WTC11 (cell line): ENCODE results near the gene OR56A3.

ENCODE experiments used
- CTCF ChIP-seq: fragments of 200-600 bp; IDR thresholded peaks from 2 replicates; pipeline ENCODE4 v1.8.0; 2022; ENCODE audit warnings: antibody characterized with exemption
- FOXP1 ChIP-seq: sonication (generic); formaldehyde crosslinking; IDR thresholded peaks from 2 replicates; pipeline ENCODE4 v1.8.0; 2022; ENCODE audit warnings: missing genetic modification reagents, mild to moderate bottlenecking, moderate library complexity, borderline replicate concordance
- GRHL2 ChIP-seq: fragments of 250-450 bp; sonication (Bioruptor Pico); IDR thresholded peaks from 2 replicates; pipeline ENCODE4 v1.8.0; 2022; ENCODE audit warnings: mild to moderate bottlenecking, moderate library complexity; ENCODE audit not compliant: insufficient replicate concordance, severe bottlenecking
- IRF2 ChIP-seq: sonication (generic); formaldehyde crosslinking; IDR thresholded peaks from 2 replicates; pipeline ENCODE4 v1.8.0; 2022; ENCODE audit warnings: low read depth, missing genetic modification reagents, borderline replicate concordance
- KAT7 ChIP-seq: sonication (generic); formaldehyde crosslinking; IDR thresholded peaks from 2 replicates; pipeline ENCODE4 v1.8.1; 2023; ENCODE audit warnings: missing genetic modification reagents, mild to moderate bottlenecking, borderline replicate concordance
- MAX ChIP-seq: sonication (generic); formaldehyde crosslinking; IDR thresholded peaks from 2 replicates; pipeline ENCODE4 v1.8.0; 2022; ENCODE audit warnings: mild to moderate bottlenecking, missing genetic modification reagents
- NFE2L1 ChIP-seq: sonication (generic); formaldehyde crosslinking; IDR thresholded peaks from 2 replicates; pipeline ENCODE4 v1.8.1; 2023; ENCODE audit warnings: missing genetic modification reagents
- TEAD4 ChIP-seq: sonication (generic); formaldehyde crosslinking; IDR thresholded peaks from 2 replicates; pipeline ENCODE4 v1.8.0; 2022; ENCODE audit warnings: mild to moderate bottlenecking, missing genetic modification reagents
- ZNF263 ChIP-seq: sonication (generic); formaldehyde crosslinking; IDR thresholded peaks from 2 replicates; pipeline ENCODE4 v1.8.1; 2022; ENCODE audit warnings: low read depth, mild to moderate bottlenecking, moderate library complexity, missing genetic modification reagents
- ZNF512 ChIP-seq: sonication (generic); formaldehyde crosslinking; IDR thresholded peaks from 2 replicates; pipeline ENCODE4 v1.8.1; 2022; ENCODE audit warnings: missing genetic modification reagents, borderline replicate concordance

GRCh38 chr11:5933116-5933515, 8.9 kb upstream of the OR56A3 start:
- TF ChIP-seq IRF2 (CRISPR knock-in tag) (no peak), GRHL2 (CRISPR knock-in tag) (no peak), NFE2L1 (CRISPR knock-in tag) (no peak), TEAD4 (no peak), CTCF (no peak), ZNF512 (CRISPR knock-in tag) (no peak), KAT7 (CRISPR knock-in tag) (no peak), MAX (no peak), ZNF263 (CRISPR knock-in tag) (no peak), FOXP1 (no peak)
